ENCODE results near the gene ADRA2C.

The ADRA2C gene

DNA sequence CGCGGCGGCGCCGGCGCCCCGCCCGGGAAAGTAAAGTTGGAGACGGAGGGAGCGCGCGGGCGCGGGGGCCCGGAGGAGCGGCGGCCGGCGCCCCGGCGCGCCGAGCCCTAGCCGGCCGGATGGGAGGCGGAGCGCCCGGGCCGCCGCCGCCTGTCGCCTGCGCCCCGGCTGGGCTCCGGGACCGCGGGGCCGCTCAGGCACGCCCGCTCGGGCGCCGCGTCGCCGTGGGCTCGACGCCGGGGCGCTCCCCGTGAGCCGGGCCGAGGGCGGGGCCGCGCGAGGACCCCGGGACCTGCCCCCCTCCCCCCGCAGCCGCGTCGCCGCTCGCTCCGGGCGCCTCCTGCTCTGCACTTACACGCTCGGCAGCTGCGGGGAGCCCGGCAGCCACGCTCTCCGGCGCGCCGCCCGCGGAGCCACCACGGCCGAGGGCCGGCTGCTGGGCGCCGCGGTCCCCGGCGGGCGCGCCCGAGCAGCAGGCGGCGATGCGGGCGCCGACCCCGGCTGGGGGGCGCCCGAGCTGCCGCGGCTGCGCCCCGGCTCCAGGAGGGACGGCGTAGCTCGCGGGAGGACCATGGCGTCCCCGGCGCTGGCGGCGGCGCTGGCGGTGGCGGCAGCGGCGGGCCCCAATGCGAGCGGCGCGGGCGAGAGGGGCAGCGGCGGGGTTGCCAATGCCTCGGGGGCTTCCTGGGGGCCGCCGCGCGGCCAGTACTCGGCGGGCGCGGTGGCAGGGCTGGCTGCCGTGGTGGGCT is at the start of gene ADRA2C:
Gene ADRA2C (plus strand): TSS at position 350 of the 749 bp plus-strand sequence. CDS start 222 bp downstream, at position 572.
- DNase-seq = no peak

DNA sequence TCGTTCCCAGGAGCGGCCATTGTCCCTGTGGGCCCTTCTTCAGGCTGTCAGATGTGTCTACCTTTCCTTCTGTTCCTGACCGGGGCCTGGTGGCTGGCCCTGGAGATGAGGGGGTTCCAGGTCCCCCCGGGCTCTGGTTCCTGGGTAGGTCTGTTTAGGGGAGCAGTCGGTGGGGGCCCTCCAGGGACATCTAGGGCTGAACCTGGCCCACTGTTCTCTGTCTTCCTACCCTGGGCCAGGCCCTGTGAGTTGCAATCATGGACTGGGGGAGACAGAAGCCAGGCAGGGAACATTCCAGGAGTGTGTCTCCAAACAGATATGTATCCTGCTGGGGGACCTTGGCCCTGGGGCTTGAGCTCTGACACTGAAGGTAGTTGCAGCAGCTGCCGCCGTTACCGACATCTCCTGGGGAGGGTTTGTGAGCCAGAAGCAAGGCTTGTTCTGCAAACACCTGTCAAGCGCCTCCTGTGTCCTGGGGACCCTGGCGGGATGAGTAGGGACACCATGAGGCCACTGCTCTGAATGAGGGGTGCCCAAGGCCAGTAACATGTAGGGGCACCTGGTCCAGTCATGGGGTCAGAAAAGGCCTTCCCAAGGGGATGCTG is 49.5 kb upstream of the ADRA2C start:
- DNase-seq = no peak

DNA sequence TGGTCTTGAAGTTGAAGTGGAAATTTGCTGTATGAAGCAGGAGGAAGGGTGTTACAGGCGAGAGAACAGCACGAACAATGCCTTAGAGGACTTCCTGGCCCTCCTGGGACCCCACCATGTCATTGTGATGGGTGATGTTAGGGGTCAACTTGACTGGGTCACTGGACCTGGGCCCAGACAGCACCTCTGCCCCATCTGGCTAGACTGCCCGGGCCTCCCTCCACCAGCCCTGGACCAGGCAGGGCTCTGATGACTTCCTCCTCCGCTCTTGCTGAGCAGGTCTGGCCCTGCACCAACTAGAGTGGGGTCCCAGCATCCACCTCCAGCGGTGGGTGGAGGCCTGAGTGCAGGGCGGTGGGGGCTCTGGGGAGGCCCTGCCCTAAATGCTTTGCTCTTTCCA is 48.9 kb upstream of the ADRA2C start:
- DNase-seq = no peak

DNA sequence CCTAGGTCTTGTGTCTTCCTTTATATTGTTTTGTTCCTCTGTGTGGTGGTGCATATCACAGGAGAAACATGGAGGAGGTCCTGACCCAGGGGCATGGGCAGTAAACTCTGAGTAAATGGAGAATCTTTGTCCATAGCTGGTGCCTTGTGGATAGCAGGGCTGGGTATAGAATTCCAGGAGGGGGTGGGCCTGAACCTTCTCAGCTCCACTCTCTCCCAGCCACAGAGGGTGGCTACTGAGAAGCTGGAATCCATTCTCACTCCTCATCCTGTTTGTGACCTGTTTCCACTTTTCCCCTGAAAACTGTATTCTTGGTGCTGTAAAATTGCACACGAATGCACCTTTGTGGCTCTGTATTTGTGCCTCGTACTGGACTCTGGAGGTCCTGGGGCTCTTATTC is 47.7 kb upstream of the ADRA2C start:
- no peak for DNase-seq

DNA sequence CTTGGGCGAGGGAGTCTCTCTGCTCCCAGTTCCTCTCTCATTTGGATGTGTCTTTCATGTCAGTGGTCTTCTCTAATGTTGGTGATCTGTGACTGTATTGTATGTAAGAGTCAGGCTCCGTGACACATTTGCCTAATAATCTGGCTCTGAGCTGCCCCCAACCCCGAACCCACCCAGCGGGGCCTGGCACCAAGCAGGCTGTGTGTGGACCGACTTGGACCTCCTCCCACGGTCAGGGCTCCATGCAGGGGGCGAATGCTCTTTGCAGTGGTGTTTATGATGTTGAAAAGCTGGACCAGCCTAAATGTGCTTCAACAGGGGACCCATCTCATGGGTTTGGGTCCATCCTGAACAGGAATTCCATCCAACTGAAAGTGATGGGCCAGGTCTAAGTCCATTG is 47.0 kb upstream of the ADRA2C start:
- no peak for DNase-seq

DNA sequence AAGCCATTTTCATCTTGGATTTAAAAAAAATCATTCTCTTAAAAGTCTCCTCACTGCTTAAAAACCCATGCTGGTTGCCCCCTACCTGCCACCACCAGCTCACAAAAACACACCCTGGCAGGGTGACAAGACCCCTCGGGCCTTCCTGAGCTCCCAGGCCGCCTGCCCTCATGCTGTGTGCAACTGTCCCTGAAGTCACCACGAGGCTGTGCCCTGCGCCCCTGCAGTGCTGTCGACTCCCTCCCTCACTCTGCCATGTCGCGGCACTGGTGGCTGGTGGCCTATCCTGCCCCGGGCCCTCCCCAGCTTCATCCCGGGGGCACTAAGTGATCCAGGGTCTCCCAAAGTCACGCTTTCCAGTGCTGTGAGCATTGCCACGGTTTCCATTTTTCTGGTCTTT is 46.3 kb upstream of the ADRA2C start:
- no peak for DNase-seq

DNA sequence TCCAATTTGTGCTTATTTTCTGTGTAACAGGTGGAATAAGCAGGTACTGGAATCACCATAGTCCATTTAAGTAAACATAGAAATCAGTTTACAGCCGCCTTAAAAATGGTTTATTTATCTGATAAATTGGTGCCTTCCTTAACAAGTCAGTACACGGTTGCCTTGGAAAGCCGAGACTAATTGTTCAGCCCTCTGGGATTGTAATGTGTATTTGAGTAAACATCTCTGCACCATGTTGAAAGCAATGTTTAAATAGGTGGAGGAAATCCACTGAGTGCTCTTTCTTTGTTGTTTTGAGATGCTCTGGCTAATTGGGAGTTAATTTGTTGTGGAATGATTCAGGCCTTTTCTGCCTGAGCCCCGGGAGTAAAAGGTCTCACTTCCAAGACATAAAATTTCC is 45.7 kb upstream of the ADRA2C start:
- no peak for DNase-seq

DNA sequence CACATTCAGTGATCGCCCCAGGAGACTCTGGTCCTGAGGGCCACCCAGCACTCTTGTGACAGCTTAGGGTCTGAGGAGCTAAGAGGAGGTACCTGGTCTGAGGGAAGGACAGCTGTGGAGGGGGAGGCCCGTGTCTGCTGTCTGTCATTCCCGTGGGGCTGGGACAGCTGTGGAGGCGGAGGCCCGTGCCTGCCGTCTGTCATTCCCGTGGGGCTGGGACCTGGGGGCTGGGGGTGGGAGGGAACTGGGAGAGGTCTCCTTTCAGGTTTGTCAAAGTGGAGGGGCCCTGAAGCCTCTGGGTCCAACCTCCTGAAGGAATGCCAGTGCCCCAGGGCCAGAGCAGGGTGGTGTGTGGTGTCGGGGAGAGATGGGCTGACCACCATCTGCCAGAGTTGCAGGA is 45.0 kb upstream of the ADRA2C start:
- no peak for DNase-seq

DNA sequence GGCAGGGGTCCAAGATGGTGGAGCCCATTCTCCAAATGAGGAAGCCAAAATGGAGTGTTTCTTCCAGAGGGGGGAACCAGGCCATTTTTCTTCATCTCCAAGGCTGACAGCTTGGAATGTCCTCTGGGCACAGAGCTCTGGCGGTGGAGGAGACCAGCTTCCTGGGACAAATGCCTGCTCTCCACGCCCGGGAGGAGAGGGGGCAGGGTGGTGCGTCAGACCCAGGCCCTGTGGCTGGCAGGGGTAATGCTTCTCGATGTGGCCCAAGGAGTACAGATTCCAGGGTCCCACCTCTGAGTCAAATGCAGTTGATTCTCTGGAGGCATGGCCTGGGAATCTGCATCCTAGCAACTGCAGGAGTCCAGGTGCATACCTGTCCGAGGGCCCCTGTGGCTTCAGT is 44.6 kb upstream of the ADRA2C start:
- DNase-seq = no peak

DNA sequence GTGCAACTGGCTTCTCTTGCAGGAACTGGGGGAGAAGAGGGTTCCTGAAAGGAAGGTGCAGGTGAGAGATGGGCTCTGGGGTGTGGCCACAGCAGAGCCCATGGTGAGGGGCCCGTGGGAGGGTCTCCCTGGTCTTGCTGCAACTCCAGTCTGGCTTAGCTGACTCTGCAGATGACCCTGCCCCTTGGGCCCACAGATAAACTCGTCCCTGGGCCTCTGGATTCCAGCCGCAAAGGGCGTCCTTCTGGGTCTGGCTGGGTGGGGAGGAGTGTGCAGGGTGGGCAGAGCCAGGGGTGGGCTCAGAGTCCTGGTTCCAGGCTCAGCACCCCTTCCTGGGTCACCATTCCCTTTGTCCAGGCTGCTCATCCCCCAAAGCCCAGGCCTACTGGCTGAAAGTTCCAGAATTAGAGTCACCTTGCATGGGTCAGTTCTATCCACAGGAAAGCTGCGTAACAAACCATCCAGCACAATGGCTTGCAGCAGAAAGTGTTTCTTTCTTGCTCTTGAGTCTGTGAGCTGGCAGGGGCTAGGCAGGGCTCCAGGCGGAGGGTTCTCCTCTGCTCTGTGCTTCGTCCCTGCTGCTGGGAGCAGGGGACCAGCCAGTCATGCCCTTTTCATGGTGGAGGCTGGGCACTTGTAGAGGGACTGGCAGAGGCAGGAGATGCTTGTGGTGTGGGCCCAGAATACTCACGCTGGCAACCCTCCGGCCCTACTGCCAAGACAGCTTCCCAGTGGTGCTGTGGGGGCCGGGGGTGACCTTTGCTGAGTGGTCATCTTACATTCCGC is 43.5 kb upstream of the ADRA2C start:
- no peak for DNase-seq

DNA sequence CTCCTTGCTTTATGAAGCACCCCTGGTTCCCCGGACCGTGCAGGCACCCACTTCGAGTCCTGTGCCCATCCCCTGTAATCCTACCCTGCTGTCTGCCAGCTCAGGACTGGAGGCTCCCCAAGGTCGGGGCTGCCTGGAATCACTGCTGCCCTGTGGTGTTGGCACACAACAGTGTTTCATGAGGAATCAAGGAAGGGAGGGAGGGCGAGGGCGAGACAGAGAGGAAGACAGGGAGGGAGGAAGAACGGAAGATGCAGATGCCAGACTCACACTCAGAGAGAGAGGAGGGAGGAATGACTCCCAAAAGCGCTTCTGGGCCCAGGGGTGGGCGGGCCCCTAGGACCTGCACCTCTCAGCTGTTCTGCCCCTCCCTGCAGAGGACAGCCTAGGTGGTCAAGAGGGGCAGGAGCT is 42.9 kb upstream of the ADRA2C start:
- no peak for DNase-seq

DNA sequence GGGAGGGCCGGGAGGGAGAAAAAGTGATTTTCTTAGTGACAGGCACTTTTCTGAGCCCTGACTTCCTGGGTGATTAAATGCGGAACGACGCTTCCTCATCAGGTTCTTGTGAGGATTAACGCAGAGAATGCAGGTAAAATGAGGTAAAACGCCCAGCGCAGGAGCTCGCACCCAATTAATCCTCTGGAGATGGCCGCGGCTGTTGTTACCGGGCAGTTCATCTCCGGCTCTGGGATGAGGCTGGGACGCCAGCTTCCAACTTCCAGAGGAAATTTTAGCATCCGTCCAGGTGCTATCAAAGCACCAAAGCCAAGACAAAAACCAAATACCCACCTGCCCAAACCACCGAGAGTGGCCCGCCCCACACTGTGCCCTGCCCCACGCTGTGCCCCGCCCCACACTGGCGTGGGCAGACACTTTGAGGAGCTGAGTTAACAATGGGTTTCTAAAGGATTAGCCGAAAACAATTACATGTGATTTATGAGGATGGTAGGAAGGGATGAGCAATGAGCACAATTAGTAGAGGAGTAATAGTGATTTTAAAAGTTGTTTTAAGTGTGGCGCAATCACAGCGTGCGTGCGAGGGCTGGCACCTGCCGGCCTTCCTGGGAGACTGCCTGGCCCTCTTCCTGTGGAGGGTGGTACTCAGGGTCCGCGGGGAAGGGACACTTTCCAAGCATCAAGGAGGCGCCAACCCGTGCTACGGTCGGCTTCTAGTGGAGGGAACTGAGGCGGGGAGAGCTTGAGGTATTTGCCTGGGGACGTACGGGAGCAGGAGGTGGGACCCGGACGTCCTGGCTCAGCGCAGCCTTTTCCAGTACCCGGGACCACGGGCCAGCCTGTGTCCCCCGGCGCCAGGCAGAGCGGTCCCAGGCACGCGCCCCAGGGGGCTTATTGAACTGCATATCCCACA is 41.6 kb upstream of the ADRA2C start:
- no peak for DNase-seq

DNA sequence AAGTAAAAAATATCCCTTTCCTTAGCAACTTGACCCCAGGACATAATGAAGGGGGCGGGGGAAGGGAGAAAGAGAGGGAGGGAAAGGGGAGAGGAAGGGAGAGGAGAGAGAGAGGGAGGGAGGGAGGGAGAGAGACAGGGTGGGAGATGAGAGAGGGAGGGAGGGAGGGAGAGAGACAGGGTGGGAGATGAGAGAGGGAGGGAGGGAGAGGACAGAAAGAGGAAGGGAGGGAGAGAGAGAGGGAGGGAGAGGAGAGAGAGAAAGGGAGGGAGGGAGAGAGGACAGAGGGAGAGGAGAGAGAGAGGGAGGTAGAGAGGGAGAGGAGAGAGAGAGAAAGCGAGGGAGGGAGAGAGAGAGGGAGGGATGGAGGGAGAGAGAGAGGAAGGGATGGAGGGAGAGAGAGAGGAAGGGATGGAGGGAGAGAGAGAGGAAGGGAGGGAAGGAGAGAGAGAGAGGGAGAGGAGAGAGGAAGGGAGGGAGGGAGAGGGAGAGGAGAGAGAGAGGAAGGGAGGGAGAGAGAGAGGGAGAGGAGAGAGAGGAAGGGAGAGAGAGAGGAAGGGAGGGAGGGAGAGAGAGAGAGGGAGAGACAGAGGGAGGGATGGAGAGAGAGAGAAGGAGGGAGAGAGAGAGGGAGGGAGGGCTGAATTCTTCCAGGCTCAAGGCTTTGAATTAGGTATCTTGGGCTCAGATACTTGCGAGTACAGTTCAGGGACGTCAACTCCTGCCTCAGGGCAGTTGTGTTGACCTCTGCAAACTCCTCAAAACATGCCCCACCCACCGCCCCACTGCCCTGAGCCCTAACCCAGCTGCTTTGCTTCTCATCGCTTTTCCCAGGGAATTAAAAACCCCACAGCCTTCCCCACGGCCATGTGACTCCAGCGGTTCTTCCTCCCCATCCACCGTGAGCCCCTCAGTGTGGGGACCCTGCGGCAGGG is 40.0 kb upstream of the ADRA2C start:
- DNase-seq = no peak

DNA sequence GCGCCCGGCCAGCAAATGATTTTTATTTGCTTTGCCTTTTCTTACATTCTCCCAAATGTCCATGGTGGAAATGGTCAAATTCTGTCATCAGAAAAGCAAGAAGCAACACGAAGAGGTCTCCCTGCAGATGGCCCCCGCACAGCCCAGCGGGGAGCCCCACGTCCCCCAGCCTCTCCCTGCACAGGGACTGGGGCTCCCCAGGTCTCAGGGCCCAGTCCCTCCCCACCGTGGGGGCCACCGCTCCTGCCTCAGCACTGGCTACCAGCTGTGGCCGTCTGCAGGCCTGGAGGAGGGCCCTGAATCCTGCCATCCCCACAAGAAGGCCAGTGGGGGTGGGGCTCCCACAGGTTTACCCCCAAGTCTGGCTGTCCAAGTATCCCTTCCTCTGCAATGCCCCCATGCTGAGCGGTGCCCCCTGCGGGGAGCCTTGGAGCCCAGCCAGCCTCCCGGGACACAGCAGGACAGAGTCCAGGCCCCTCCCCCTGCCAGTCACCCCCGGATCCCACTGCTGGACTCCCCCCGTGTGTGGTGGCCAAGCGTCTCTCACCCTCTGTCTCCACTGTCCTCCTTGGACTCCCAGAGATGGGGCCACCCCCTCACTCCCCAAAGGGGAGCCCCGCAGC is 38.2 kb upstream of the ADRA2C start:
- no peak for DNase-seq

DNA sequence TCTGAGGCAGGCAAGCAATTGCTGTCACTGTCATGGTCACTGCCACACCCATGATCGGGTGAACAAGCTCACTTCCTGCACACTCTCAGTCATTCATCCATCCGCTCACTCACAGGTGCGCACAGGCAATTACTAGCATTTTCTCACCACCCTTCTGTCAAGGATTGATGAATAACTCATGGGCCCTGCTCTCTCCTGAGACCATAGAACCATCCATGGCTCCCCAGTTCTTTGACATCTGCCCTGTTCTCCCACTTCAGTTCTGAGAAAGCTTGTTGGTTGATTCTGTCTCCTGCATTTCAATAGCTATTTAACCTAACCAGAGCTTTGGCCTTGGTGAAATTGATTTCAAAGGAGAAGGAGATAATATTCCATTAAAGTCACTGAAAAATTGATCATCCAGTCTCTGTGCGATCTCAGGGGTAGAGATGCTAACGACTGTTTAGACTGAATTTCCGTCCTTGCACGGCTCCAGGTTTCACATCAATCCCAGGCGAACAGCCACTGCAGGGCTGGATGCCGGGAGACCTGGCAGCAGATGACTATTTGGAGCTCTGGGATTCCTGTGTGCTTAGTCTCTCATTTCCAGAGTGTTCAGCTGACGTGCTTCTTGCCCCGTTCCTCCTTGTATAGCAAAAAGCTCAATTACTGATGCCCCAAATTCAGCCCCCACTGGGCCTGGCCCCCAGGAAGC is 36.9 kb upstream of the ADRA2C start:
- no peak for DNase-seq

DNA sequence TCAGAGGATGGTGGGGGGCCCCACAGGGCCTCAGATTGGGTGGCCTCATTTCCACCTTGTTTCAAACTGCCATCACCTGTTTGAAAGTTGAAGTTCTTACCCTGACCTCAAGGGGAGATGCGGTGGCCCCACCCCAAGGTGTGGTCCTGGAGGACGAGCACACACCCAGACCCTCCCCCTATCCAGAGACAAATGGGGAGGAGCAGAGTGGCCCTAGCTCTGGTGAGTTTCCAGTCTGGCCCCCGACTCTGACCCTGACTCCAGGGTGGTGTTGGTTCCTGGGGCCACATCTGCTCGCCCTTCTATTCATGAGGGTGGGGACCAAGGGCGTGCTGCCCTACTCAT is 36.3 kb upstream of the ADRA2C start:
- no peak for DNase-seq

DNA sequence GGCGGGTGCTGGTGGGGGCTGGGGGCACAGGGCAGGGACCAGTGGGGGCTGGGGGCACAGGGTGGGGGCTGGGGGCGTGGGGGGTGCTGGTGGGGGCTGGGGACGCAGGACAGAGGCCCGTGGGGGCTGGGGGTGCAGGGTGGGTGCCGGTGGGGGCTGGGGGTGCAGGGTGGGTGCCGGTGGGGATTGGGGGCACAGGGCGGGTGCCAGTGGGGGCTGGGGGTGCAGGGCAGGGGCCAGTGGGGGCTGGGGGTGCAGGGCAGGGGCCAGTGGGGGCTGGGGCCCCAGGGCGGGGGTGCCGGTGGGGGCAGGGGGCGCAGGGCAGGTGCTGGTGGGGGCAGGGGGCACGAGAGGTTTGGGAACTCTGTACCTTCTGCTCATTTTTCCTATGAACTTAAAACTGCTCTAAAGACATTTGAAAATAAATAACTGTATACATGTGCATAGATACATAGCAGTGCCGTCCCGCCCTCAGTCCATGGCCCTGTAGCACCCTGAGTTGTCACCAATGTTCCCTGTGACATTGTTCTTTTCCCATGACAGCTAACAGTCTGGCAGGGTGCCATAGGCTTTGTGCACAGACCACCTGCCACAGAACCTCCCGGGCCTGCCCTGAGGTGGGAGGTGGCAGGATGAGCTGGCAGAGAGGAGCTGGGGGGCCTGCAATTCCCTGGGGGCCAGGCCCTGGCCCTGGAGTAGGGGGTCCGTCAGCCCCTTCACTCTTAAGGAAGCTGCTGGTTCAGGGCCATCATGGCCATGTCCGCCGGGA is 35.6 kb upstream of the ADRA2C start:
- no peak for DNase-seq

DNA sequence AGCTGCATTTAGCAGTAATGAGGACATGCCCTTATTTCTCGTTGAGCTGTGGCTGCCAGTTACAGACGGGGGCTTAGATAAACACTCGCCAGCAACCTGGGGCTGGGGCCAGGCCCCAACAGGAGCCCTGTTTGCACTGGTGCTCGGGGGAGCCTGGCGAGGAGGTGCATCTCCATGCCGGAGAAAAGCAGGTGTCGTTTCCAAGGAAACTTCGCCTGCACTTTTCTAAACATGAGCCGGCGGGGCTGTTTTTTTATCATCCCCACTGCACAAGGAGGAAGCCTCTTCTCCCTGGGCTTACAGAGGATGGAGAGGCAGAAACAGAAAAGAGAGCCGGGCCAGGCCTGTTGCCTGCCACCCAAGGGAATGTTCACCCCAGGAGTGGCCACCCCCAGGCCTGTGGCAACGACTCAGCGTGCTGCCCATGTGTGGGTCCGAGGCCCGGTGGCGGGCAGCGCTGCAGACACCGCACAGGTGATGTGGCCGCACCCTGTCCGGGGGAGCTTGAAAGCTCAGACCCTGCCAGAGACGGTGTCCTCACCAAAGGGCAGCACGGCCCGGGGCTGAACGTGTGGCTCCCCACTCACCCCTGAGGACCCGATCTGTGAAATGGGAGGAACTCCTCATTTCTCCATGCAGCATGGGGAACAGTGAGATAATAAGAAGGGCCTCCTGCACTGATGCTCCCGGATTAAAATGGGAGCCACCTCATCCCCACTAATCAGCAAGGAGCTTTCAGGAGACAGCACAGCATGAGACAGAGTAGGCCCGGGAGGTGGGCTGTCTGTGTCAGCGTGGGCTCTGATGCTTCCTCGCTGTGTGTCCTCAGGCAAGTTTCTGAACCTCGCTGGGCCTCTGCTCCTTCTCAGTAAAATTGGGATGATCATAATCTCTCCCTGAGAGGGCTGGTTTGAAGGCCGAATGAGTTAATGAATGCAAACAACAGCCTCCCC is 33.8 kb upstream of the ADRA2C start:
- no peak for DNase-seq

DNA sequence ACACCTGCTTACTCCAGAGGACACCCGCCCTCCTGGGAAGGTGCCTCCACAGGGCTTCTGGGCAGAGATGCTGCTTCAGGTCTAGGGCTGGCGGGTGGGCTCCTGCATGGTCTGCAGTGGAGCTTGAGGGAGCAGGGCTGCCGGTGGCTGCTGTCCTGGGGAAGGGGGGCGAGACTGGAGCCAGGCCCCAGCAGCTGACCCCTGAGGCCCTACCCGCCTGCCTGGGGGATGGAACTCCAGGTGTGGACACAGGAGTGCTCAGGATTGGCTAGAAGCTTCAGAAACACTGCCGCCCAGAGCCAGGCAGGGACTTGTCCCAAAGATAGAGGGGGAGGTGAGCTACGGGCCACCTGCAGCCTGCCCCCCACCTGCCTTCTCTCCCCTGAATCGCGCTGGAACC is 33.0 kb upstream of the ADRA2C start:
- DNase-seq = no peak

Measured in cortex of kidney (tissue), 1 donor.